ENCODE data around the gene AP3D1. TPM values are rescaled to one million over a fixed set of nuclear protein-coding genes. Genes with fewer than 3 reads are reported as not detected.

AP3D1 gene
- total RNA-seq, 2 donors from 2014 or later, result 126 to 191 TPM

- ATAC-seq, result no peak
- H3K36me3 Mint-ChIP-seq, result no peaks in the 10 kb centered on the region
- no peak for DNase-seq (ENCODE audit: low spot score)
- H3K27ac Mint-ChIP-seq, result peak overlapping the region in 1 of 2 donors; percentile 43
- no peaks in the 10 kb centered on the region for H3K27me3 Mint-ChIP-seq
- H3K4me3 Mint-ChIP-seq, result no peak overlapping the region
- peaks cover 40 to 50% of the 10 kb centered on the region in 2 donors for H3K4me1 Mint-ChIP-seq (ENCODE audit: low read depth in 2 of 2)
- H3K9me3 Mint-ChIP-seq, result no peaks in the 10 kb centered on the region
These were observed 22.6 kb upstream of the AP3D1 start for GRCh38 chr19:2173767-2174577.

DNA sequence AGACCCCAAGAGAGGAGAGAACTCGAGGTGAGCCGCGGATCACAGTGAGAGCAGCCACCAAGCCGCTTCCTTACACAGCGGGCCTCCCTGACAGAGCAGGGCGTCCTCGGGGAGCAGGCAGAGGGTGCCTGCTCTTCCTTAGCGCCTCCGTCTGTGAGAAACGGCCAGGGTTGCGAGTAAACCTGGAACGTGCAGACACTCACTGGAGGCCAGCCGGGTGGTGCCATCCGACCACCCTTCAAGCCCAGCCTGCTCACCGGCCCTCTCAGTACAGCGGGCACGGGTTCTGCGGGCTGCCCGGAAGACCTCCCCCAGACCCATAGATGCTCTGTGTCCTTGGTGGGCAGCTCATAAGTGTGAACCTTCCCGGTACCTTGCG lies 22.0 kb upstream of the AP3D1 start:
- H3K27ac Mint-ChIP-seq, result no peak overlapping the region
- H3K4me3 Mint-ChIP-seq, result no peak overlapping the region
- H3K27me3 Mint-ChIP-seq, result no peaks in the 10 kb centered on the region
- no peak for DNase-seq (ENCODE audit: low spot score)
- no peak for ATAC-seq
- H3K36me3 Mint-ChIP-seq, result no peaks in the 10 kb centered on the region
- H3K9me3 Mint-ChIP-seq, result no peaks in the 10 kb centered on the region
- peaks cover 46 to 56% of the 10 kb centered on the region in 2 donors for H3K4me1 Mint-ChIP-seq (ENCODE audit: low read depth in 2 of 2)

GRCh38 chr19:2171349-2172145 lies 20.2 kb upstream of the AP3D1 start:
- peaks cover 58 to 67% of the 10 kb centered on the region in 2 donors for H3K4me1 Mint-ChIP-seq (ENCODE audit: low read depth in 2 of 2)
- H3K27me3 Mint-ChIP-seq, result no peaks in the 10 kb centered on the region
- H3K27ac Mint-ChIP-seq, result peak overlapping the region; percentile 54 to 99
- H3K4me3 Mint-ChIP-seq, result peak overlapping the region; percentile 36
- H3K36me3 Mint-ChIP-seq, result no peaks in the 10 kb centered on the region
- ATAC-seq (peak; percentile 38 to 51), DNase-seq (ENCODE audit: low spot score) (peak; percentile 88)
- H3K9me3 Mint-ChIP-seq, result no peaks in the 10 kb centered on the region

GRCh38 chr19:2170987-2171348 lies 19.6 kb upstream of the AP3D1 start:
- Mint-ChIP-seq H3K36me3 (no peaks in the 10 kb centered on the region), H3K27ac (peak overlapping the region; percentile 54 to 99), H3K4me1 (ENCODE audit: low read depth in 2 of 2) (peaks cover 59 to 63% of the 10 kb centered on the region in 2 donors), H3K4me3 (peak overlapping the region; percentile 36), H3K9me3 (no peaks in the 10 kb centered on the region), H3K27me3 (no peaks in the 10 kb centered on the region)
- ATAC-seq (no peak), DNase-seq (ENCODE audit: low spot score) (no peak)

DNA sequence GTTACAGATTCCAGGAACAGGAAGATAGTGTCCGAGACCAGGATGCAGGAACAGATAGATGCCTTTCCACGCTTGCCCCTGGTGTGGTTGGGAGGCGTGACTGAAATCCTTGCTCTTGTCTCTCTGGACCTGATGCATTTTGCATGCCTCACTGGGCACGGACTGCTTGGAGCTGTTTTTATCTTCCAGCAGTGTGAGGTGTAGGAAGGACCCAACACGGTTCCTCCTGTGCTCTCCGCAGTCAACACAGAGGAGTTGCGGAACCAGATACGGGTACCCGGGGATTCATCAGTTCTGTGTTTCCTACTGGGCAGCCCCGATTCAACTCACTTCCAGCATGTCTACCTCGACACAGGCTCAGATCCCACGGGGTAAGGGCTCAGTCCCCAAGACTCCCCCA lies 18.9 kb upstream of the AP3D1 start:
- DNase-seq (ENCODE audit: low spot score) (no peak), ATAC-seq (no peak)
- no peaks in the 10 kb centered on the region for H3K36me3 Mint-ChIP-seq
- H3K27me3 Mint-ChIP-seq, result no peaks in the 10 kb centered on the region
- H3K4me1 Mint-ChIP-seq (ENCODE audit: low read depth in 2 of 2), result peaks cover 64 to 65% of the 10 kb centered on the region in 2 donors
- no peaks in the 10 kb centered on the region for H3K9me3 Mint-ChIP-seq
- peak overlapping the region; percentile 20 for H3K4me3 Mint-ChIP-seq
- H3K27ac Mint-ChIP-seq, result peak overlapping the region; percentile 54 to 99

- Mint-ChIP-seq H3K27me3 (no peaks in the 10 kb centered on the region), H3K4me1 (ENCODE audit: low read depth in 2 of 2) (peaks cover 58 to 59% of the 10 kb centered on the region in 2 donors)
These were observed 17.5 kb upstream of the AP3D1 start for GRCh38 chr19:2168619-2169424.

GRCh38 chr19:2167896-2168618 lies 16.7 kb upstream of the AP3D1 start:
- ATAC-seq (peak; percentile 48 to 63), DNase-seq (ENCODE audit: low spot score) (peak; percentile 89)
- Mint-ChIP-seq H3K36me3 (no peaks in the 10 kb centered on the region), H3K4me1 (ENCODE audit: low read depth in 2 of 2) (peaks cover 55% of the 10 kb centered on the region in 2 donors), H3K27ac (peak overlapping the region; percentile 97 to 99), H3K9me3 (no peaks in the 10 kb centered on the region), H3K27me3 (no peaks in the 10 kb centered on the region), H3K4me3 (peak overlapping the region; percentile 86)

More at GRCh38 chr19:2168619-2169424, 17.5 kb upstream of the AP3D1 start:
- Mint-ChIP-seq H3K4me3 (peak overlapping the region; percentile 86), H3K27ac (peak overlapping the region; percentile 97 to 99), H3K9me3 (no peaks in the 10 kb centered on the region), H3K36me3 (no peaks in the 10 kb centered on the region)
- DNase-seq (ENCODE audit: low spot score) (peak; percentile 98), ATAC-seq (peak; percentile 87 to 91)

GRCh38 chr19:2166741-2167738 lies 15.7 kb upstream of the AP3D1 start:
- H3K4me3 Mint-ChIP-seq, result peak overlapping the region; percentile 86
- H3K4me1 Mint-ChIP-seq (ENCODE audit: low read depth in 2 of 2), result peaks cover 51 to 55% of the 10 kb centered on the region in 2 donors
- peak overlapping the region; percentile 97 to 99 for H3K27ac Mint-ChIP-seq
- no peak for DNase-seq (ENCODE audit: low spot score)
- H3K27me3 Mint-ChIP-seq, result no peaks in the 10 kb centered on the region
- no peaks in the 10 kb centered on the region for H3K9me3 Mint-ChIP-seq
- H3K36me3 Mint-ChIP-seq, result no peaks in the 10 kb centered on the region
- no peak for ATAC-seq

- Mint-ChIP-seq H3K27me3 (no peaks in the 10 kb centered on the region), H3K4me1 (ENCODE audit: low read depth in 2 of 2) (peaks cover 29 to 32% of the 10 kb centered on the region in 2 donors), H3K27ac (peak overlapping the region; percentile 84 to 92), H3K9me3 (no peaks in the 10 kb centered on the region), H3K36me3 (no peaks in the 10 kb centered on the region), H3K4me3 (peak overlapping the region; percentile 92)
- DNase-seq (ENCODE audit: low spot score), result no peak
- no peak for ATAC-seq
These were observed 12.9 kb upstream of the AP3D1 start for GRCh38 chr19:2164020-2164998.

- H3K27ac Mint-ChIP-seq, result no peak overlapping the region
- no peak for ATAC-seq
- H3K27me3 Mint-ChIP-seq, result no peaks in the 10 kb centered on the region
- no peaks in the 10 kb centered on the region for H3K36me3 Mint-ChIP-seq
- no peak overlapping the region for H3K4me3 Mint-ChIP-seq
- H3K4me1 Mint-ChIP-seq (ENCODE audit: low read depth in 2 of 2), result peaks cover 8 to 10% of the 10 kb centered on the region in 2 donors
- DNase-seq (ENCODE audit: low spot score), result no peak
- no peaks in the 10 kb centered on the region for H3K9me3 Mint-ChIP-seq
These were observed 9.0 kb upstream of the AP3D1 start for GRCh38 chr19:2160379-2160778.

GRCh38 chr19:2157452-2157851 lies 6.1 kb upstream of the AP3D1 start:
- ATAC-seq (no peak), DNase-seq (ENCODE audit: low spot score) (no peak)
- Mint-ChIP-seq H3K4me3 (no peak overlapping the region), H3K36me3 (no peaks in the 10 kb centered on the region), H3K27ac (no peak overlapping the region), H3K9me3 (no peaks in the 10 kb centered on the region), H3K4me1 (ENCODE audit: low read depth in 2 of 2) (peaks cover 7 to 9% of the 10 kb centered on the region in 2 donors), H3K27me3 (no peaks in the 10 kb centered on the region)
